ENCODE measurements around the gene PLA2G1B. TPM values are rescaled to one million over a fixed set of nuclear protein-coding genes. Genes with fewer than 3 reads are reported as not detected.

PLA2G1B gene
- total and polyA plus RNA-seq, 9 of the 15 experiments (the other 6 are each of a cell fraction or from before 2014, with no cell fraction given): 1.4 TPM; not detected in 8

GRCh38 chr12:120292661-120293531 lies 34.7 kb downstream of the PLA2G1B start, which contains the start of gene RNU4-1 (continued):
- peak; percentile 49 to 71; a peak in 2 of 4 replicates for TF ChIP-seq KDM1A (IDR thresholded peaks at IDR 0.05)
- TF ChIP-seq POLR2A (conservative IDR thresholded peaks at IDR 0.05): peak; percentile 100
- TF ChIP-seq GTF2E2 (tag; IDR thresholded peaks at IDR 0.05): peak; percentile 100
- peak; percentile 93; the same call in 1 of the 2 replicates for TF ChIP-seq THRAP3 (IDR thresholded peaks at IDR 0.05; ENCODE audit: borderline replicate concordance)
- TF ChIP-seq, protein P1, sequence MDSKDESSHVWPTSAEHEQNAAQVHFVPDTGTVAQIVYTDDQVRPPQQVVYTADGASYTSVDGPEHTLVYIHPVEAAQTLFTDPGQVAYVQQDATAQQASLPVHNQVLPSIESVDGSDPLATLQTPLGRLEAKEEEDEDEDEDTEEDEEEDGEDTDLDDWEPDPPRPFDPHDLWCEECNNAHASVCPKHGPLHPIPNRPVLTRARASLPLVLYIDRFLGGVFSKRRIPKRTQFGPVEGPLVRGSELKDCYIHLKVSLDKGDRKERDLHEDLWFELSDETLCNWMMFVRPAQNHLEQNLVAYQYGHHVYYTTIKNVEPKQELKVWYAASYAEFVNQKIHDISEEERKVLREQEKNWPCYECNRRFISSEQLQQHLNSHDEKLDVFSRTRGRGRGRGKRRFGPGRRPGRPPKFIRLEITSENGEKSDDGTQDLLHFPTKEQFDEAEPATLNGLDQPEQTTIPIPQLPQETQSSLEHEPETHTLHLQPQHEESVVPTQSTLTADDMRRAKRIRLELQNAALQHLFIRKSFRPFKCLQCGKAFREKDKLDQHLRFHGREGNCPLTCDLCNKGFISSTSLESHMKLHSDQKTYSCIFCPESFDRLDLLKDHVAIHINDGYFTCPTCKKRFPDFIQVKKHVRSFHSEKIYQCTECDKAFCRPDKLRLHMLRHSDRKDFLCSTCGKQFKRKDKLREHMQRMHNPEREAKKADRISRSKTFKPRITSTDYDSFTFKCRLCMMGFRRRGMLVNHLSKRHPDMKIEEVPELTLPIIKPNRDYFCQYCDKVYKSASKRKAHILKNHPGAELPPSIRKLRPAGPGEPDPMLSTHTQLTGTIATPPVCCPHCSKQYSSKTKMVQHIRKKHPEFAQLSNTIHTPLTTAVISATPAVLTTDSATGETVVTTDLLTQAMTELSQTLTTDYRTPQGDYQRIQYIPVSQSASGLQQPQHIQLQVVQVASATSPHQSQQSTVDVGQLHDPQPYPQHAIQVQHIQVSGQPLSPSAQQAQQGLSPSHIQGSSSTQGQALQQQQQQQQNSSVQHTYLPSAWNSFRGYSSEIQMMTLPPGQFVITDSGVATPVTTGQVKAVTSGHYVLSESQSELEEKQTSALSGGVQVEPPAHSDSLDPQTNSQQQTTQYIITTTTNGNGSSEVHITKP (IDR thresholded peaks at IDR 0.05; ENCODE audit: partially characterized antibody): peak; percentile 35
- TF ChIP-seq CEBPB (tag; IDR thresholded peaks at IDR 0.05): 0 out of 2 replicates have a peak, but pooled peaks have one; percentile 35
- peak; percentile 70 for TF ChIP-seq NCOA4 (IDR thresholded peaks at IDR 0.05; ENCODE audit: partially characterized antibody)
- peak; percentile 88 for TF ChIP-seq SPI1 (IDR thresholded peaks at IDR 0.05; ENCODE audit: borderline replicate concordance, low read depth, low read length)
- TF ChIP-seq GABPB1 (CRISPR knock-in tag; IDR thresholded peaks at IDR 0.05): 0 out of 2 replicates have a peak, but pooled peaks have one; percentile 45
- no peak for TF ChIP-seq ZNF239 (CRISPR knock-in tag; IDR thresholded peaks at IDR 0.05)
- TF ChIP-seq CBX1 (IDR thresholded peaks at IDR 0.05; ENCODE audit: low read depth): peak; percentile 100
- TF ChIP-seq ZNF511 (CRISPR knock-in tag; IDR thresholded peaks at IDR 0.05): peak; percentile 28; the same call in 1 of the 2 replicates
- TF ChIP-seq SMAD2 (IDR thresholded peaks at IDR 0.05; ENCODE audit: low read depth, low read length): no peak
- peak; percentile 97 for TF ChIP-seq ARHGAP35 (IDR thresholded peaks at IDR 0.05; ENCODE audit: partially characterized antibody)
- peak; percentile 62 for TF ChIP-seq HCFC1 (IDR thresholded peaks at IDR 0.05; ENCODE audit: low read depth, low read length)
- TF ChIP-seq TFAM (CRISPR knock-in tag; conservative IDR thresholded peaks at IDR 0.05): no peak
- TF ChIP-seq KHSRP (IDR thresholded peaks at IDR 0.05): no peak
- peak; percentile 98 for TF ChIP-seq ZC3H8 (IDR thresholded peaks at IDR 0.05)
- no peak for TF ChIP-seq ZBTB33 (CRISPR knock-in tag; IDR thresholded peaks at IDR 0.05)
- peak; percentile 63; the same call in 1 of the 2 replicates for TF ChIP-seq ELF1 (tag; IDR thresholded peaks at IDR 0.05)
- peak; percentile 55 for TF ChIP-seq PRPF4 (IDR thresholded peaks at IDR 0.05; ENCODE audit: insufficient read depth, low read depth, low read length, poor library complexity, severe bottlenecking)
- peak; percentile 94 for TF ChIP-seq ZEB2 (IDR thresholded peaks at IDR 0.05)
- peak; percentile 56 for TF ChIP-seq U2AF1 (optimal IDR thresholded peaks at IDR 0.05; ENCODE audit: low read depth, low read length)
- TF ChIP-seq EGR1 (conservative IDR thresholded peaks at IDR 0.05): peak; percentile 58
- TF ChIP-seq NCOA1 (IDR thresholded peaks at IDR 0.05; ENCODE audit: low read depth): peak; percentile 58; the same call in 1 of the 2 replicates

Data from K562 (cell line).